Bronchial epithelial cell (primary cell): Measurements from ENCODE around the gene LYPD4. TPM values are rescaled to one million over a fixed set of nuclear protein-coding genes. Genes with fewer than 3 reads are reported as not detected.
A peak's percentile ranks its signal among the peaks of the same experiment; 100 is the strongest.

Experiments used
- DNase-seq: peaks from one replicate; pipeline ENCODE4 v3.0.0-alpha.2; 2010; ENCODE audit warnings: low read depth
- FAIRE-seq: peaks from 2 replicates; lab custom pipeline; 2011; peaks lifted over from hg19 to GRCh38; lab: Jason Lieb, UNC
- H3K27me3 ChIP-seq: 2 replicates; pipeline ENCODE4 v1.5.1; 2011; ENCODE audit warnings: low read length; ENCODE audit not compliant: control insufficient read depth, insufficient read depth
- H3K36me3 ChIP-seq: 2 replicates; pipeline ENCODE4 v1.5.1; 2011; ENCODE audit warnings: low read length; ENCODE audit not compliant: control insufficient read depth, insufficient read depth
- H3K4me3 ChIP-seq: 2 replicates; pipeline ENCODE4 v1.5.1; 2011; ENCODE audit warnings: mild to moderate bottlenecking, low read depth, low read length, control low read depth
- CTCF ChIP-seq: IDR thresholded peaks from 2 replicates; pipeline ENCODE4 v1.5.1; 2011; ENCODE audit warnings: mild to moderate bottlenecking, moderate library complexity, low read length, control low read depth, inconsistent platforms; ENCODE audit not compliant: insufficient read depth, severe bottlenecking
- total RNA-seq: library from RNA; depleted of rRNA; stranded (reverse); fragments of >200 nt; gene quantifications from 2 replicates; pipeline ENCODE4 v1.2.1, GENCODE V29; 2014

Gene LYPD4
- total RNA-seq, 1 donor from 2014 or later = not detected

GRCh38 chr19:41882568-41883462 lies 38.3 kb upstream of the LYPD4 start, which contains the start of gene ARHGEF1:
ARHGEF1 (plus strand) TSS chr19:41883184; CDS start chr19:41888083, 4,899 bp downstream.
- H3K27me3 ChIP-seq = no peaks in the 10 kb centered on the region
- DNase-seq = no peak
- no peak for FAIRE-seq
- H3K36me3 ChIP-seq = no peaks in the 10 kb centered on the region
- peak within 1 kb of the TSS; percentile 59 for H3K4me3 ChIP-seq
- no peak for TF ChIP-seq CTCF

GRCh38 chr19:41880329-41880708 lies 35.8 kb upstream of the LYPD4 start:
- FAIRE-seq = peak; percentile 23
- TF ChIP-seq CTCF = no peak
- Histone ChIP-seq H3K36me3 (no peaks in the 10 kb centered on the region), H3K27me3 (no peaks in the 10 kb centered on the region), H3K4me3 (no peak overlapping the region)
- no peak for DNase-seq

GRCh38 chr19:41879670-41880328 lies 35.3 kb upstream of the LYPD4 start:
- TF ChIP-seq CTCF = no peak
- Histone ChIP-seq H3K4me3 (no peak overlapping the region), H3K36me3 (no peaks in the 10 kb centered on the region), H3K27me3 (no peaks in the 10 kb centered on the region)
- DNase-seq = no peak
- no peak for FAIRE-seq

- DNase-seq (no peak), FAIRE-seq (no peak)
- no peaks in the 10 kb centered on the region for H3K27me3 ChIP-seq
- H3K4me3 ChIP-seq = no peak overlapping the region
- H3K36me3 ChIP-seq = no peaks in the 10 kb centered on the region
- TF ChIP-seq CTCF = no peak
Observed at GRCh38 chr19:41879080-41879479, 34.6 kb upstream of the LYPD4 start.

- no peaks in the 10 kb centered on the region for H3K36me3 ChIP-seq
- no peak for TF ChIP-seq CTCF
- no peak overlapping the region for H3K4me3 ChIP-seq
- no peaks in the 10 kb centered on the region for H3K27me3 ChIP-seq
- no peak for FAIRE-seq
- DNase-seq = no peak
Observed at GRCh38 chr19:41877916-41878905, 33.7 kb upstream of the LYPD4 start.
